ENCODE measurements around the gene URGCP. TPM values are rescaled to one million over a fixed set of nuclear protein-coding genes. Genes with fewer than 3 reads are reported as not detected.

URGCP gene
- total RNA-seq, 4 donors from 2014 or later: 33.4 to 47.9 (median 39.2) TPM

GRCh38 chr7:43938892-43939482 lies 32.6 kb upstream of the URGCP start:
- Histone ChIP-seq H3K4me3 (no peak overlapping the region), H3K9me3 (no peaks in the 10 kb centered on the region), H3K36me3 (peaks cover 0 to 24% of the 10 kb centered on the region in 2 donors), H3K27ac (no peak overlapping the region), H3K4me1 (no peaks in the 10 kb centered on the region), H3K27me3 (no peaks in the 10 kb centered on the region)
- no peak for ATAC-seq
- 92 to 96% methylated on average over 2 to 4 of the region's 4 CpGs for WGBS, 2 donors (ENCODE audit: low coverage in 1 of 2)
- TF ChIP-seq EP300 (IDR thresholded peaks at IDR 0.05) (no peak), POLR2A (IDR thresholded peaks at IDR 0.05) (no peak), POLR2AphosphoS5 (IDR thresholded peaks at IDR 0.05) (no peak), CTCF (IDR thresholded peaks at IDR 0.05) (no peak)

GRCh38 chr7:43937444-43937843 lies 31.0 kb upstream of the URGCP start:
- H3K9me3 ChIP-seq: no peaks in the 10 kb centered on the region
- H3K27ac ChIP-seq: no peak overlapping the region
- H3K4me3 ChIP-seq: no peak overlapping the region
- ATAC-seq: no peak
- TF ChIP-seq EP300 (IDR thresholded peaks at IDR 0.05) (no peak), POLR2AphosphoS5 (IDR thresholded peaks at IDR 0.05) (no peak), POLR2A (IDR thresholded peaks at IDR 0.05) (no peak), CTCF (IDR thresholded peaks at IDR 0.05) (no peak)
- no peaks in the 10 kb centered on the region for H3K27me3 ChIP-seq
- H3K4me1 ChIP-seq: no peaks in the 10 kb centered on the region
- 44 to 60% methylated on average over 3 of the region's 3 CpGs for WGBS, 2 donors (ENCODE audit: low coverage in 1 of 2)
- peaks cover 0 to 10% of the 10 kb centered on the region in 2 donors for H3K36me3 ChIP-seq

GRCh38 chr7:43933902-43934560 lies 27.6 kb upstream of the URGCP start:
- ATAC-seq: no peak
- no peaks in the 10 kb centered on the region for H3K4me1 ChIP-seq
- H3K9me3 ChIP-seq: no peaks in the 10 kb centered on the region
- 82 to 91% methylated on average over 2 to 3 of the region's 3 CpGs for WGBS, 2 donors (ENCODE audit: low coverage in 1 of 2)
- no peak overlapping the region for H3K4me3 ChIP-seq
- H3K27ac ChIP-seq: no peak overlapping the region
- TF ChIP-seq CTCF (IDR thresholded peaks at IDR 0.05) (no peak), EP300 (IDR thresholded peaks at IDR 0.05) (no peak), POLR2A (IDR thresholded peaks at IDR 0.05) (no peak), POLR2AphosphoS5 (IDR thresholded peaks at IDR 0.05) (no peak)
- peaks cover 0 to 2% of the 10 kb centered on the region in 2 donors for H3K36me3 ChIP-seq
- no peaks in the 10 kb centered on the region for H3K27me3 ChIP-seq

GRCh38 chr7:43931346-43931745 lies 24.9 kb upstream of the URGCP start:
- H3K9me3 ChIP-seq: no peaks in the 10 kb centered on the region
- peaks cover 0 to 14% (median 6%) of the 10 kb centered on the region in 3 donors for H3K4me1 ChIP-seq
- H3K27me3 ChIP-seq: no peaks in the 10 kb centered on the region
- no peak for ATAC-seq
- TF ChIP-seq EP300 (IDR thresholded peaks at IDR 0.05) (no peak), CTCF (IDR thresholded peaks at IDR 0.05) (no peak), POLR2AphosphoS5 (IDR thresholded peaks at IDR 0.05) (no peak), POLR2A (IDR thresholded peaks at IDR 0.05) (no peak)
- no peaks in the 10 kb centered on the region for H3K36me3 ChIP-seq
- H3K27ac ChIP-seq: no peak overlapping the region
- H3K4me3 ChIP-seq: no peak overlapping the region
- 77 to 87% methylated on average over 4 of the region's 7 CpGs for WGBS, 2 donors (ENCODE audit: low coverage in 1 of 2)
